Breast epithelium (tissue), 3 donors: ENCODE data around the gene TMEM178A.

Experiments
- CTCF ChIP-seq, 3 donors: fragments of 450-650 bp; IDR thresholded peaks; one replicate each; pipeline ENCODE4 v1.5.1; 2016 to 2017; ENCODE audit warnings: antibody characterized with exemption in 3 of 3, mild to moderate bottlenecking in 3 of 3, moderate library complexity in 3 of 3
- POLR2A ChIP-seq: fragments of 450-650 bp; IDR thresholded peaks from one replicate; pipeline ENCODE4 v1.6.1; 2016; ENCODE audit warnings: antibody characterized with exemption, mild to moderate bottlenecking, moderate library complexity
- POLR2AphosphoS5 ChIP-seq, 3 donors: sonication (generic); formaldehyde crosslinking; IDR thresholded peaks; one replicate each; pipeline ENCODE4 v1.6.1; 2017; ENCODE audit warnings: antibody characterized with exemption in 3 of 3

DNA sequence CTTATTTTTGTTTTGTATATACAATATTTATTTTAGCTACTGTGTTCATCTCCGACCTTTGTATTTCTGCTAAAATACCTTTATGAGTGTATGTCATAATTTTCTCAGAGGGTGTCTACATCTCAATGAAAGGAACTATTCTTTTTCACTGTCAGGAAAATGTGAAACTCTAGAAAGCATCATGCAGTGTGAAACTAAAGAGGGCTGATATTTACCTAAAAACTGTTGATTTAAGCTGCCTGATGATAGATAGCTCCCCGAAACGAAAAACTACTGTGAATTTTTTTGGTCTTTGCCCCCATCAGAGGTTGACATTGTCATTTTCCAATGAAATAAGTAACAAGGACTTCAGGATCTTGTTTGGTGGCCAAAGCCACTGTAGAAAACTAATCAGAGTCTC is 38.8 kb downstream of the TMEM178A start:
- TF ChIP-seq CTCF (IDR thresholded peaks at IDR 0.05), result no peak
- no peak for TF ChIP-seq POLR2A
- no peak for TF ChIP-seq POLR2AphosphoS5 (IDR thresholded peaks at IDR 0.05)
